Measurements from ENCODE around the gene ESR1. TPM values are rescaled to one million over a fixed set of nuclear protein-coding genes. Genes with fewer than 3 reads are reported as not detected.

Gene ESR1
- total RNA-seq, 6 experiments from 2014 or later = 1.6 to 59.9 (median 18.6) TPM

GRCh38 chr6:151901009-151901411 is 93.5 kb downstream of the ESR1 start:
- no peak overlapping the region for H3K27ac ChIP-seq
- H3K27me3 ChIP-seq = no peaks in the 10 kb centered on the region
- H3K4me1 ChIP-seq = no peaks in the 10 kb centered on the region
- TF ChIP-seq CTCF (IDR thresholded peaks at IDR 0.05) = no peak
- TF ChIP-seq POLR2A (IDR thresholded peaks at IDR 0.05) = no peak
- ATAC-seq (peak in 2 of 4 donors; percentile 33), DNase-seq (no peak)
- intact Hi-C loops (cut with DNase I) = no loop called here
- H3K36me3 ChIP-seq = no peaks in the 10 kb centered on the region
- H3K9me3 ChIP-seq = no peaks in the 10 kb centered on the region
- WGBS (ENCODE audit: insufficient coverage, low coverage, low lambda C conversion rate, missing lambda C conversion rate) = no CpG with 5 or more reads among the region's 6 CpGs
- H3K4me3 ChIP-seq = no peak overlapping the region

GRCh38 chr6:151904631-151905030 is 97.1 kb downstream of the ESR1 start:
- no peak for ATAC-seq
- H3K9me3 ChIP-seq = no peaks in the 10 kb centered on the region
- H3K27ac ChIP-seq = no peak overlapping the region
- no peak overlapping the region for H3K4me3 ChIP-seq
- 54% methylated on average over 4 of the region's 4 CpGs for WGBS (ENCODE audit: insufficient coverage, low coverage, low lambda C conversion rate, missing lambda C conversion rate)
- TF ChIP-seq POLR2A (IDR thresholded peaks at IDR 0.05) (no peak), CTCF (IDR thresholded peaks at IDR 0.05) (no peak)
- no peaks in the 10 kb centered on the region for H3K27me3 ChIP-seq
- H3K36me3 ChIP-seq = no peaks in the 10 kb centered on the region
- intact Hi-C loops (cut with DNase I) = no loop called here
- H3K4me1 ChIP-seq = no peaks in the 10 kb centered on the region
- no peak for DNase-seq

- TF ChIP-seq CTCF (IDR thresholded peaks at IDR 0.05) (no peak), POLR2A (IDR thresholded peaks at IDR 0.05) (no peak)
- Histone ChIP-seq H3K4me1 (no peaks in the 10 kb centered on the region), H3K4me3 (no peak overlapping the region), H3K27ac (no peak overlapping the region), H3K9me3 (no peaks in the 10 kb centered on the region), H3K36me3 (no peaks in the 10 kb centered on the region), H3K27me3 (no peaks in the 10 kb centered on the region)
- no peak for DNase-seq
- 96% methylated on average over 3 of the region's 3 CpGs for WGBS (ENCODE audit: insufficient coverage, low coverage, low lambda C conversion rate, missing lambda C conversion rate)
- no peak for ATAC-seq
- intact Hi-C loops (cut with DNase I) = no loop called here
These were observed 97.6 kb downstream of the ESR1 start for GRCh38 chr6:151905072-151905471.

- WGBS (ENCODE audit: insufficient coverage, low coverage, low lambda C conversion rate, missing lambda C conversion rate) = 92% methylated on average over 4 of the region's 4 CpGs
- ATAC-seq (no peak), DNase-seq (no peak)
- Histone ChIP-seq H3K4me1 (no peaks in the 10 kb centered on the region), H3K9me3 (no peaks in the 10 kb centered on the region), H3K4me3 (no peak overlapping the region), H3K27me3 (no peaks in the 10 kb centered on the region), H3K36me3 (no peaks in the 10 kb centered on the region), H3K27ac (no peak overlapping the region)
- no peak for TF ChIP-seq CTCF (IDR thresholded peaks at IDR 0.05)
- TF ChIP-seq POLR2A (IDR thresholded peaks at IDR 0.05) = no peak
- intact Hi-C loops (cut with DNase I) = no loop called here
These were observed 98.4 kb downstream of the ESR1 start for GRCh38 chr6:151905854-151906253.

GRCh38 chr6:151911401-151911800 is 103.9 kb downstream of the ESR1 start:
- TF ChIP-seq POLR2A (IDR thresholded peaks at IDR 0.05) = no peak
- 62% methylated on average over 2 of the region's 2 CpGs for WGBS (ENCODE audit: insufficient coverage, low coverage, low lambda C conversion rate, missing lambda C conversion rate)

More at GRCh38 chr6:151911401-151911800, 103.9 kb downstream of the ESR1 start:
- no peaks in the 10 kb centered on the region for H3K36me3 ChIP-seq
- no peaks in the 10 kb centered on the region for H3K27me3 ChIP-seq
- intact Hi-C loops (cut with DNase I) = no loop called here
- ATAC-seq = no peak
- H3K27ac ChIP-seq = no peak overlapping the region
- no peaks in the 10 kb centered on the region for H3K9me3 ChIP-seq
- DNase-seq = no peak
- no peak overlapping the region for H3K4me3 ChIP-seq
- H3K4me1 ChIP-seq = no peaks in the 10 kb centered on the region

Data from right lobe of liver (tissue), 6 donors.